OCI-LY3 (cell line): ENCODE results near the gene PSMG1.

ENCODE experiments used
- CTCF ChIP-seq: fragments of 200-600, 300-600 bp; sonication (generic); IDR thresholded peaks from 2 replicates; pipeline ENCODE4 v1.5.1; 2014; ENCODE audit warnings: antibody characterized with exemption, low read length, low read depth
- EZH2phosphoT487 ChIP-seq: fragments of 200-600 bp; shearing (Covaris generic); IDR thresholded peaks from 2 replicates; pipeline ENCODE4 v1.6.1; 2018; ENCODE audit warnings: antibody characterized with exemption, mixed run types, low read depth

- TF ChIP-seq CTCF (no peak), EZH2phosphoT487 (no peak)
Observed at GRCh38 chr21:39176271-39176709, 7.0 kb downstream of the PSMG1 start.
